GM18520 (cell line): Measurements from ENCODE around the gene SH2D2A.

Experiments
- ATAC-seq: cut with Tn5 transposase; IDR thresholded peaks from one replicate; pipeline ENCODE4 v1.9.1; 2021; ENCODE audit not compliant: unreplicated experiment

The SH2D2A gene

GRCh38 chr1:156828400-156829124, 11.9 kb upstream of the SH2D2A start:
- ATAC-seq: no peak

DNA sequence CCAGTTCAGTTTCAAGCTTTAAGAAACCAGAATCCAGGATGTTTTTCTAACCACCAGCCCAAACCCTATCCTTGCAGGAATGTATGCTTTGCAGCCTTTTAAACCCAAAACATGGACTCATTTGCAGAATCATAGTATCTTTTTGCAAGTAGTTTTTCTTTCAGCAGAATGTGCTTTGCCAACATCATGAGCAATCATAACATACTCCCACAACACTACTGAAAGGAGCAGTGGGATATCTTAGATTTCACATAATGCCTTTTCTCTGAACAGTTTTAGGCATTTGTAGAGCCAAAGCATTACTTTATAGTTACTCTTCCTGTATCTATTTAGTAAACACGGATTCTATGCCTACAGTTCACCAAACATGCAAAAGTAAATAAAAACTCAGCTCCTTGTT, 10.0 kb upstream of the SH2D2A start:
- no peak for ATAC-seq

GRCh38 chr1:156823210-156823790, 6.7 kb upstream of the SH2D2A start:
- ATAC-seq: no peak

GRCh38 chr1:156822680-156823079, 6.0 kb upstream of the SH2D2A start:
- no peak for ATAC-seq

- ATAC-seq: no peak
Measured at GRCh38 chr1:156821801-156822200, 5.2 kb upstream of the SH2D2A start.

GRCh38 chr1:156815961-156816422, 656 bp downstream of the SH2D2A start:
- no peak for ATAC-seq

GRCh38 chr1:156815307-156815826, 1.3 kb downstream of the SH2D2A start:
- ATAC-seq: no peak

DNA sequence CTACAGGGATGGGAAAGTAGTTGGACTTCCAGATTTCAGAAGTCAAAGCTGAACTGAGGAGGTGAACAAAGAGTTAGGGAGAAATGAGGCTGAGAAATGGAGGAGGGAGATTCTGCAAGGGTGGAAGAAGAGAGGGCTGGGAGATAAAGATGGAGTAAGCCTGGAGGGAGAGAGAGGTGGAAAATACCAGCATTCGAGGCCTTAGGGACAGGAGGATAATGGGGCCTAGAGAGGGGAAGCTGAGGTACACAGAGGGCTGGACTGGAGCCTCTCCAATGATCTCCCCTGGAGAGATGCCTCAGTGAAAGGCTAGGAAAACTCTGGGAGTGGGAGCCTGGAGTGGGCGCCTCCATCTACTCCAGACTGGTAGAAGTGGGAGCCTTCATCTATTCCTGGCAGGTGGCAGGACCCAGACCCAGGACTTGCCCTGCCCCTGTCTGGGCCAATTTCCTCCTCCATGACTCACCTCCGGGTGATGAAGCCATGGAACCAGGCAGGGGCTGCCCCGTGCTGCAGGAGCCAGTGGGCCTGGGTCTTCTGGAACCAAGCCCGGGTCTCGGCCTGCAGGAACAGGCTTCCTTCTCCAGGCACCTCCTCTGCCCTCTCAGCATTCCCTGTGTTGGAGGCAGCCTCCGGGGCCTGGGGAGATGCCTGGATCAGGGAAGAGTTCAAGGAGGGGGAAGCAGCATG, 1.9 kb downstream of the SH2D2A start:
- no peak for ATAC-seq

DNA sequence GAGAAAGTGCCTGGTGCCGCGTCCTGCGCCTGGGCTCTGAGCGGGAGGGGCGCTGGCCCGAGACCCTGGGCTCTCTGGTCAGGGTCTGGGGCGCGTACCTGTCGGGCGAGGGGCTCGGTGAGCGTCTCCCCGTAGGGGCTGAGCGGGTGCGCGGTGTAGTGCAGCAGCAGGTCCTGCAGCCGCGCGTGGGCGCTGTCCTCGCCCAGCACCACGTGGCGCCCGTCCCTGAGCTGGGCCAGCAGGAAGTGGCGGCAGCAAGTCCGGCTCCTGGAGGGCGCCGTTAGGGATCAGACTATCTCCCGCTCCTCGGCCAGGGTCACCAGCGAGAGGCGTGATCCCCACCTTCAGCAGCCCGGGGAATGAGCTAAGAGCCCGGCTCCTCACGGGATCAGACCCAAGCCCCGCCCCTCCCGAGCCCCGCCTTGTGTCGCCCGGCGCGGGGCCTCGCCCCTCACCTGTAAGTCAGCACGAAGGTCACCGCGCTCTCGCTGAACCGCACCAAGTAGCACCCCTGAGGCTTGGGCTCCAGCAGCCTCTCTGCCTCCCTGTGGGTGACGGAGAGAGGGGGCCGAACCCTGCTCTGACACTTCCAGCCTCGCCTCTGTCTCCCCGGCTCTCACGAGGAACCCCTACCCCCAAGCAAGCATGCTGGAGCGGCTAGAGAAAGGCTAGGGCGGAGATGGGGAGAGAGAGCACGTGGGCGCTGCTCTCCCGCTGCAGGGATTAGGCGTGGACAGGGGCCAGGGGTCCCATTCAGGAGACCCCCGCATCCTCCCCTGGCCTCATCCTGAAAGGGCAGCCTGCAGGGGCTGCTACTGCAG, 2.7 kb downstream of the SH2D2A start:
- ATAC-seq: no peak

DNA sequence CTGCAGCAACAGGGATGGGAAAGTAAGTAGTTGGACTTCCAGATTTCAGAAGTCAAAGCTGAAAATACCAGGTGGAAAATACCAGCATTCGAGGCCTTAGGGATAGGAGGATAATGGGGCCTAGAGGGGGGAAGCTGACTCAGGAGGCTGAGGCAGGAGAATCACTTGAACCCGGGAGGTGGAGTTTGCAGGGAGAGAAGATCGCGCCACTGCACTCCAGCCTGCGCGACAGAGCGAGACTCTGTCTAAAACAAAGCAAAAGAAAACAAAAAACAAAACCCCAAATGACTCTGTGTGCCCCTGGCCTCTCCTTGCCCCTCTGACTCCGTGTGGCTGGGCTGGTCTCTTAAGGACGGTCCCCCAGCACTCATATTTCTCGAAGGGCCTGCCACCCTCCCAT, 3.4 kb downstream of the SH2D2A start:
- no peak for ATAC-seq

DNA sequence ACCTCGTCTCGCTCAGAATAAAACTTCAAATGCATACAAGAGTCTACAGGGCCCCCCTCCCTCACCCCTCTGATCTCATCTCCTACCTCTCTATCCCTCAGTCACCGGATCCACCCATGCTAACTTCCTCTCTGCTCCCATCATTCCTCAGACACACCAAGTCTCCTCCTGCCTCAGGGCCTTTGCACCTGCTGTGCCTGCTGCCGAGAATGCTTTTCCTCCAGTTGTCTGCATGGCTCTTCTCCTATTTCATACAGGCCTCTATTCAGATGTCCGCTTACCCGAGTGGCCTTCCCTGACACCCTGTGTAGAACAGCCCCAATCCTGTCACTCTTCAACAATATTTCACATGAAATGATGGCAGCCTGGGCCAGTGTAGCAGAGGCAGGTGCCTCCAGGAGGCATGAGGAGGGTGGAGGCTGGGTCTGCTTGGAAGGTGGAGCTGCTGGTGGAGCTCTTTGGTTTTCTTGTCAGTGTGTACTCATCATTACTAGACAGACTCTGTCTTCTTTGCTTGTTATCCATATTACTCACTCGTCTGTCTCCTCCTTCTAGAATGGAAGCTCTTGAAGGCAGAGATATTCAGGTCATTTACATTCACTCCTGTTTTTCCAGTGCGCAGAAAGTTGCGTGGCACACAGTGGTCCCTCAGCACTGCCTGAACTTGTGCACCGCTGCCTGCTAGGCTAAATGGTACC, 4.2 kb downstream of the SH2D2A start:
- ATAC-seq: no peak

DNA sequence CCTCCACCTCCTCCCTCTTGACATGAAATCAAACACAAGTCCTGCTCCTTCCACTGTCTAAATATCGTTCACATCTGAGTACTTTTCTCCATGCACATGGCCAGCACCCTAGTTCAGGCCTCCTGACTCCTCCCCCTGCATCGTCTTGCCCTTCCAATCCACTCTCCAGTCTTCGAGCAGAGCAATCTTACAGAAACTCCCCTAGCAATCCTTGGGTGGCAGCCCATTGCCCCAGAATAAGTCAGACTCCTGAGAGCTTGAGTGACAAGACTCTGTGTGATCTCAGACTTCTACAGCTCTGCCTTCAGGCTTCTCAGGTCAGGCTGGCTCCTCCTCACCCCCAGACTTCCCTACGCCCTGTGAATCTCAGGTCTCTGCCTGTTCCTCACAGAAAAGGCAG, 5.5 kb downstream of the SH2D2A start:
- ATAC-seq: no peak

GRCh38 chr1:156809711-156810366, 6.8 kb downstream of the SH2D2A start:
- no peak for ATAC-seq

GRCh38 chr1:156809281-156809680, 7.4 kb downstream of the SH2D2A start:
- ATAC-seq: no peak

- ATAC-seq: no peak
Measured at GRCh38 chr1:156808186-156809030, 8.2 kb downstream of the SH2D2A start.

- no peak for ATAC-seq
Measured at GRCh38 chr1:156807627-156808026, 9.0 kb downstream of the SH2D2A start.

DNA sequence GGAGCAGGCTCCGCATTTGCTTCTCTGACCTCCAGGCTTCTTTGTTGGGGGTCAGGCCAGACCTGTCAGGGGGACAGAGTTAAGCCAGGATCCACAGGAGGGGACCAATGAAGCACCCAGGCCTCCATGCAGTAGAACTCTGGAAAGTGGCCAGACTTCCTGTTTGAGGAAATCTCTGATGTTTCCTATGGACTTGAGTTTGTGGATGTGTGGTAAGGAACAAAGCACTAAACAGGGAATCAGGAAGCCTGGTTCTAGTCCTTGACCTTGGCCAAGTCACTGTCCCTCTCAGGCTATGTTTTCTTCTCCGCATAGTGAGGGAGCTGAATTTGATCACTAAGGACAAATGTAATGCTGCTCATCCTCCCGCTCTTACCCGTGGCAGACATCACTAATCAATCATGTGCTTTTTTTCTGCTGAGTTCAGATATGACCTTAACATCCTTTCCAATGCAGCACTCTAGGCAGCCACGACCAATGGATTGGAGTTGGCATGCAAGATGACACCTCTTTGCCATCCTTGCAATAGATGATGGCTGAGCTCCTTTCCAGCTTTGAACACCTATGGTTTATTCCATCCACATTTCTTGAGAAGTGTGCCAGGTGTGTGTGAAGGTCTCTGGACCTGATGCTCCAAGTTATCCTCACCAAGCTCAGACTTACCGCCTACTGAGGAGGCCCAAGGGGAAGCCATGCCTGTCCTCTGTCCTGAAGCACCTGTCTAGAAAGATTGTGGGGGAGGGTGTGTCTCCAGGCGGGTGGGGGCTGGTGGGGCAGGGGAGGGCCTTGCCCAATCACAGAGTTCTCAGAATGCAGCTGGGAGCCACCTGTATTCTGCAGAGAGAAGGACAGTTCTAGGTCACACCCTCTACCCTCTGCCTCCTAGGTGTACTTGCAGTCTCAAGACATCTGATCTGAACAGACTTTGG, 9.9 kb downstream of the SH2D2A start:
- ATAC-seq: no peak
